GM19043 (cell line): ENCODE results near the gene HAUS3.

Source experiments
- ATAC-seq: cut with Tn5 transposase; IDR thresholded peaks from one replicate; pipeline ENCODE4 v1.9.1; 2021; ENCODE audit warnings: low read depth; ENCODE audit not compliant: unreplicated experiment

The HAUS3 gene, protein sequence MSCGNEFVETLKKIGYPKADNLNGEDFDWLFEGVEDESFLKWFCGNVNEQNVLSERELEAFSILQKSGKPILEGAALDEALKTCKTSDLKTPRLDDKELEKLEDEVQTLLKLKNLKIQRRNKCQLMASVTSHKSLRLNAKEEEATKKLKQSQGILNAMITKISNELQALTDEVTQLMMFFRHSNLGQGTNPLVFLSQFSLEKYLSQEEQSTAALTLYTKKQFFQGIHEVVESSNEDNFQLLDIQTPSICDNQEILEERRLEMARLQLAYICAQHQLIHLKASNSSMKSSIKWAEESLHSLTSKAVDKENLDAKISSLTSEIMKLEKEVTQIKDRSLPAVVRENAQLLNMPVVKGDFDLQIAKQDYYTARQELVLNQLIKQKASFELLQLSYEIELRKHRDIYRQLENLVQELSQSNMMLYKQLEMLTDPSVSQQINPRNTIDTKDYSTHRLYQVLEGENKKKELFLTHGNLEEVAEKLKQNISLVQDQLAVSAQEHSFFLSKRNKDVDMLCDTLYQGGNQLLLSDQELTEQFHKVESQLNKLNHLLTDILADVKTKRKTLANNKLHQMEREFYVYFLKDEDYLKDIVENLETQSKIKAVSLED

DNA sequence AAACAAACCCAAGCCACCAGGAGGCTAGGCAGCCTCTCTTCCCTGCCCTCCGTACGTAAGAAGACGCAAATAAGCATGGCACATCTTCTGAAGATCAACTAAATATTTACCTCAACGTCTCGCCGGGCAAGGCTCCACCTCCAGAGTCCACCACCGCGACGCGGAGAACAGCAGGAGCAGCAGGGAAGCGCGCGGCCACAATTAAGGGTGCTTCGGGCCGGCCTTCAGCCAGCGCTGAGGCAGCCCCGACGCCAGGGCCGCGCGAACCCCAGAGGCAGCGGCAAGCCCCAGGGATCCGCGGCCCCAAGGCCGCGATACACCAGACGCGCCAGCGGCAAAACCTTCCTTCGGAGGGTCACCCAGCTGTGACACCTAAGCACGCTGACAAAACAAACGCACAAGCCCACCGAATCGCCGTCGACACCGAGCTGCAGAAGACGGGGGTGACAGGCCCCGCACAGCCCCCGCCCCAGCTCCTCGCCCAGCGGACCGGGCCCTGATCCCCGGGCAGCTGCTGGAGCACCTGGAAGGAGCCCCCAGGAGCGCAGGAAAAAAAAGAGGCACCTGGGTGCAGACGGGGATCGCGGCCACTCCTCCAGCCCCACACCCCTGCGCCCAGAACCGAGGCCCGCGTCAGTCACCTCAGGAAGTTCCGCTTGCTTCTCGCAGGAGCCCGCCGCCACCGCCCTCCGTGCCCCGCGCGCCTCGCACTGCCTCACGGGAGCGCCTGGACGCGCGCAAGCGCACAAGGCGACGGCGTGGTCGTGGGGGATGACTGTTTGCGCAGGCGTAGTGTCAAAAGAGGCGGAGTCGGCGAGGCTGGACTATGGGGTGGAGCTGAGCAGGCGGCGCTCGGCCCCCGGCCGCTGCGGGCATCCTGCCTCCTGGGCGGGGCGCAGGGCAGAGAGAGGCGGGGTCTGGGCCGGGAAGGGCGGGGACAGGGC, at the start of gene HAUS3, which contains the start of gene POLN:
TSS of gene HAUS3 (minus strand) at position 712 of the 944 bp plus-strand sequence. CDS start 1,175 bp downstream, outside the sequence.
TSS of gene POLN (minus strand) at position 712 of the 944 bp plus-strand sequence. CDS start 12,890 bp downstream, outside the sequence.
- ATAC-seq = peak; percentile 86

- no peak for ATAC-seq
These were observed 49.2 kb upstream of the HAUS3 start for GRCh38 chr4:2290974-2291704.

DNA sequence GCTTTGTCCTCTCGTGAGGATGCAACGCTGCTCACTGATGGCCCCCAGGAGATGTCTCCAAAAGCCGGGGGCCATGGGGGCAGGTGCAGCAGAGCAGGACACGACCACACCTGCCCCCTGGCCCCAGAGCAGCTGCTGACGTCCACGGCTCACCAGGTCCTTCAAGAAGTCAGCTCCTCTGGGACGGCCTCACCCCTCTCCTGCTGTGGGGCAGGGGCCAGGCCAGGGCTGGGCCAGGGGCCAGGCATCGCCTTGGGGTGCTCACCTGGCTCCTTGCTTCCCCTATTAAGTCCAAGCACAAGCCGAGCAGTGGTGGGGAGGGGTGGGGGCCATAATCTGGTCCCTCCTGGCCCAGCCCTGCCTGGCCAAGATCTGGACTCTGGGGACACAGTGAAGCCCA, 48.6 kb upstream of the HAUS3 start:
- ATAC-seq = no peak

DNA sequence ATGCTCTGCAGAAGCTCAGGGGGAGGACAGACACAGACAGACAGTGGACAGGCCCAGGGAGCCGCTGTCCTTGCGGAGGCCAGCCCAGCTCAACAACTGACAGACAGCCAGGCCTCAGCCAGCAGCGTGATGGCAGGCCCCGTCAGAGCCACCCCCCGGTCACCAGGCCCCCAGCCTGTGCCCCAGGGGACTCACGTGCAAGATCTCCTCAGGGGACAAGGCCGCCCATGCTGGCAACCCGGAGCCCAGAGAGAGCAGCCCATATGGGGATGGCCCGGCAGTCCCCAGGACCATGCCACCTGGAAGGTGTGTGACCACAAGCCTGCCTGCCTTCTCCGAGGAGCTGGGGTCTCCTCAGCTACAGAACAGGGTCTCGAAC, 48.0 kb upstream of the HAUS3 start:
- ATAC-seq = no peak

DNA sequence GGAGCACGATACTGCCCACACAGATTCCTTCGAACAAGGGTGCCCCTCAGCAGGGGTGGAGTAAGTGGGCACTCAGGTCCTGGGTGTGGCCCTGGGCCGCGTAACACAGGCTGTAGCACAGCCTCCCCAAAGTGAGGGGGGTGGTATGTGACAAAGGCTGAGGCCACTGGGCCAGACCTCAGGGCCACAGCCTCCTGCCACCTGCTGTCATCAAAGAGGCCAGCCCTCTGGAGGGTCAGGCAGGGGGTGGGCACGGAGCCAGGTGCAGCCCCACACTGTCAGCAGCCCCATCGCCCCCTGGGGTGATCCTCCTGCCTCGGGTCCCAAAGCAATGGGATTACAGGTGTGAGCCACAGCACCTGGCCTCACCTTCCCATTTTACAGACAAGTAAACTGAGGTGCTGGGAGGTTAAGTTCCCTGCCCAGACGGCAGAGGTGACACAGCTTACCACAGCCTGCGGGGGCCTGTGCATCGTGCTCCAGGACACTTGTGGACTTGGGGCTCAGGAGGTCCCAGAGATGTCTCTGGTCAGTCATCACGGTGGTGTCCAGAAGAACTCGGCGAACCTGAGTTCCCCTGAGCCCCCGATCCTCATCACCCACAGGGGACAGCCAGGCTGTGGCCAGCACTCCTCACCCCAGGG, 47.5 kb upstream of the HAUS3 start:
- no peak for ATAC-seq

DNA sequence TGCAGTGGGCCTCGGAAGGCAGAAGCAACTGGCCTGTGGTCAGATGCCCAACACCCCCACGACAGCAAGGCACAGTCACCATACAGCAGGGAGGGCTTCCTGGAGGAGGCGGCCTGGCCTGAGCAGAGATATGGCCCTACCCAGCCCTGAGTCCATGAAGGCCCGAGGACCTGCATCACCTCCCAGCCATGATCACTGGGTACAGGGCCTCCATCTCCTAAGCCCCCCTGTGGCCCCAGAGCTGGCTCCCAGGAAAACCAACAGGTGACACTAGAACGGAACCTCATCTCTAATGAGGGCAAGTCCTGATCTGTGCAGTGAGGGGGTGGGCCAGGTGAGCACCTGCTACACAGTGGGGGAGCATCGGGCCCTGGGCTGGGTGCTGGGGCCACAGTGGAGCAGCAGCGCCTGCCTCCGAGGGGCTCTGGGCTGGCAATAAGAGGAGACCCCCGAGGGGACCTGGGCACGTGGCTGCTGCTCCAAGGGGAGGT, 46.2 kb upstream of the HAUS3 start:
- no peak for ATAC-seq

DNA sequence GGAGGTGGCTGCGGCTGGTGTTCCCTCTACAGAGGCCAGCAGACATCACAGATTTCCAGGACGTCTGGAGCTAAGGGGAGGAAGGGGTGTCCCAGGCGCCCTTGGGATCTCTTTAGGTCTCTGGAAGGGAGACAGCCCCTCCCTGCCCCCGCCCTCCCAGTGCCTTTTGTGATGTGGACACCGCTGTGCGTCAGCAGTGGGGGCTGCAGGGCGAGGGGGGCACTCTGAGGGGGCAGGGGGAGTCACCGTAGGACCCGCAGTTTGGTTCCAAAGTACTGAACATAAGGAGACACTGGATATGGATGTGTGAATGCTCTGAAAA, 45.6 kb upstream of the HAUS3 start:
- no peak for ATAC-seq

GRCh38 chr4:2286904-2287593, 45.1 kb upstream of the HAUS3 start:
- no peak for ATAC-seq

- ATAC-seq = no peak
These were observed 43.9 kb upstream of the HAUS3 start for GRCh38 chr4:2285613-2286381.

GRCh38 chr4:2284934-2285612, 43.2 kb upstream of the HAUS3 start:
- no peak for ATAC-seq

DNA sequence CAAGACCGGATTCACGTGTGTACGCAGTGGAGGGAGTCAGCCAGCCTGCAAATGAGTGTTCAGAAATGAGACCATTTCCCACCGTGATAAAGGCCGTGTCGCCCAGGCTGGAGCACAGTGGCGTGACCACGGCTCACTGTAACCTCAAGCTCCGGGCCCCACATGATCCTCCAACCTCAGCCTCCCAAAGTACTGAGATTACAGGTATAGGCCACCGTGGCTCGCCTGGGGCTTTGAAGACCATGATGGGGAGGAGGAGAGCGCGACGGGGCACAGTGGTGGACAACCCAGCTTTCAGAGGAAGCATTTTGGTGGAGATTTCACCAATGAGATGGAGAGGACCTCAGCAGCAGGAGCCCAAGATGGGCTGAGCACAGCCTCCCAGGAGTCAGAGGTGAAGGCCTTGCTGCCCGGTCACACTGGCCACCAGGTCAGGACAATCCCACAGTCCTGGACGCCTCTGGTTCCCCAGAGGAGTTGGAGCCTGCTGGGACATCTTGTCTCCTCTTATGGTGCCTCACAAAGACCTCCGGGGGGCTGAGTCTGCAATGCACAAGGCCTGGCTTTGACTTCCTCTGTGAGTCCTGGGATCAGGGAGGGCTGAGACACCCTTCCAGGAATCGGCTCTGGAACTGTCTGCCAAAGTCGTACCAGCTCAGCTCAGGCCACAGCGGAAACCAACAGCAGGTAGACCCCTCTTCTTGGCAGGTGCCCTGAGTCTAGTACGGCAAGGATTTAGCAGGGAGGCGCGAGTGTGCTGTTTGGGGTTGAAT, 42.4 kb upstream of the HAUS3 start:
- ATAC-seq = no peak

DNA sequence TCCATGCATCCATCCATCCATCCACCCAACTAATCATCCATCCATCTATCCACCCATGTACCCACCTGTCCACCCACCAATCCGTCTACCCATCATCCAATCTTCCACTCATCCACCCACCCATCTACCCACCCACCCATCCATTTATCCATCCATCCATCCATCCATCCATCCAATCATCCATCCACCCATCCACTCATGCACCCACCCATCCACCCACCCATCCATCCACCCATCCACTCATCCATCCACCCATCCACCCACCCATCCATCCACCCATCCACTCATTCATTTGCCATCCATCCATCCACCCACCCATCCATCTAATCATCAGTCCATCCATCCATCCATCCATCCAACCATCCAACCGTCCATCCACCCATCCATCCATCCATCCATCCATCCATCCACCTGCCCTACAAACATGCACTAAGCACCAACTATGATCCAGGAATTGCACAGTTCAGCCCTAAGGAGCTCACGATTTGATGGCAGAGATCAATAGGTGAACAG, 41.3 kb upstream of the HAUS3 start:
- no peak for ATAC-seq

- no peak for ATAC-seq
These were observed 39.8 kb upstream of the HAUS3 start for GRCh38 chr4:2281575-2282343.

GRCh38 chr4:2280531-2281300, 38.8 kb upstream of the HAUS3 start:
- no peak for ATAC-seq

DNA sequence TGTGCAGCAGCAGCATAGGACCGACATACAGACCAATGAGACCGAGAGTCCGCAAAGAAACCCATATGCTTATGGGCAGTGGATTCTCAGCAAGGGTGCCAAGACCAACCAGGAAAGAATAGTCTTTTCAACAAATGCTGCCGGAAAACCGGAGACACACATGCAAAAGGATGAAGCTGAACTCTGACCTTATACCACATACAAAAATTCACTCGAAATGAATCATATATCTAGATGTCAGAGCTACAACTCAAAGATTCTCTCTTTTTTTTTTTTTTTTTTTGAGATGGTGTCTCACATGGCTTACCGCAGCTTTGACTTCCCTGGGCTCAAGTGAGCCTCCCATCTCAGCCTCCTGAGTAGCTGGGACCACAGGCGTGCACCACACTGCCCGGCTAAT, 36.0 kb upstream of the HAUS3 start:
- ATAC-seq = no peak
